ENCODE results near the gene NLRP6. TPM values are rescaled to one million over a fixed set of nuclear protein-coding genes. Genes with fewer than 3 reads are reported as not detected.

Gene NLRP6
- 0.90 TPM for total RNA-seq
- polyA plus RNA-seq = 2.2 TPM
- long read RNA-seq, donor 1 = 0 reads
- long read RNA-seq, donor 2 = 0 reads
- long read RNA-seq, donor 3 = 0 reads
- long read RNA-seq, donor 4 = 0 reads
- long read RNA-seq, donor 5, partial matches to known transcripts = 0 of 7 reads
- long read RNA-seq, donor 5, other reads (novel, unspliced or antisense) = 7 of 7 reads
- long read RNA-seq, donor 6 = 0 reads
- long read RNA-seq, donor 7, partial matches to known transcripts = 5 of 5 reads
- long read RNA-seq, donor 7, other reads (novel, unspliced or antisense) = 0 of 5 reads
- long read RNA-seq, donor 8 = 0 reads
- long read RNA-seq, donor 9 = 0 reads
- long read RNA-seq, donor 10 = 0 reads

- Histone ChIP-seq H3K4me1 (ENCODE audit: control insufficient read depth in 2 of 2, insufficient read depth in 2 of 2, low read length in 2 of 2) (peaks cover 0 to 40% of the 10 kb centered on the region in 2 donors), H3K4me3 (ENCODE audit: low read length in 2 of 2) (peak within 1 kb of the TSS in 1 of 2 donors; percentile 41), H3K27ac (ENCODE audit: low read depth in 1 of 2, low read length in 1 of 2) (peak within 1 kb of the TSS in 1 of 2 donors; percentile 18), H3K36me3 (ENCODE audit: control insufficient read depth in 2 of 2, insufficient read depth in 2 of 2, low read length in 1 of 2) (no peaks in the 10 kb centered on the region), H3K9me3 (ENCODE audit: control insufficient read depth in 2 of 2, insufficient read depth in 1 of 2, low read length in 1 of 2) (peaks cover 1 to 9% of the 10 kb centered on the region in 2 donors), H3K27me3 (ENCODE audit: control insufficient read depth in 2 of 2, insufficient read depth in 1 of 2, low read length in 1 of 2) (peaks cover 48 to 62% of the 10 kb centered on the region in 2 donors)
- DNase-seq (ENCODE audit: low read depth in 6 of 9, low spot score in 9 of 9) = no peak
- WGBS = 93% methylated on average over 21 of the region's 21 CpGs
Measured at GRCh38 chr11:278001-278951, at the start of gene NLRP6. Gene NLRP6, plus strand, starts transcription at chr11:278407. Its CDS starts 163 bp downstream, at chr11:278570.

DNA sequence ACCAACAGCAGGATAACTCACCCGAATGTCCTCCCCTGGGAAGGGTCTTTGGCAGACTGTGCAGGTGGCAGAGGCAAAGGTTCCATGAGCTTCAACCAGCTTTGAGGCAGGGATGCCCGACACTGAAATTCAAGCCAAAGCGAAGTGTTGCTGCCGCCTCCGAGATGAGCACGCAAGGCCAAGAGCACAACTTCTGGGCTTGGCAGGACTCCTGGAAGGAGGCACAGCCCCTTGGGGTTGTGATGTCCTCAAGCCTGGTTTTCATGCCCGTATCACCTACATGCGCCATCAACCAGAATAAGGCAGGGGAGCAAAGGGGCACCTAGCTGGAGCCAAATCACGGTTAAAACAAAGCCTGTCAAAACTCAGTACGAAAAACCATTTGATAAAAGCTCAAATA lies 47.8 kb upstream of the NLRP6 start:
- peaks cover 3 to 4% of the 10 kb centered on the region in 2 donors for H3K4me1 ChIP-seq (ENCODE audit: control insufficient read depth in 2 of 2, insufficient read depth in 2 of 2, low read length in 2 of 2)
- H3K4me3 ChIP-seq (ENCODE audit: low read length in 2 of 2) = no peak overlapping the region
- no peak for DNase-seq (ENCODE audit: low read depth in 6 of 9, low spot score in 9 of 9)
- H3K9me3 ChIP-seq (ENCODE audit: control insufficient read depth in 2 of 2, insufficient read depth in 1 of 2, low read length in 1 of 2) = no peaks in the 10 kb centered on the region
- peaks cover 0 to 3% of the 10 kb centered on the region in 2 donors for H3K36me3 ChIP-seq (ENCODE audit: control insufficient read depth in 2 of 2, insufficient read depth in 2 of 2, low read length in 1 of 2)
- no peaks in the 10 kb centered on the region for H3K27me3 ChIP-seq (ENCODE audit: control insufficient read depth in 2 of 2, insufficient read depth in 1 of 2, low read length in 1 of 2)
- 98% methylated on average over 10 of the region's 10 CpGs for WGBS
- H3K27ac ChIP-seq (ENCODE audit: low read depth in 1 of 2, low read length in 1 of 2) = no peak overlapping the region

DNA sequence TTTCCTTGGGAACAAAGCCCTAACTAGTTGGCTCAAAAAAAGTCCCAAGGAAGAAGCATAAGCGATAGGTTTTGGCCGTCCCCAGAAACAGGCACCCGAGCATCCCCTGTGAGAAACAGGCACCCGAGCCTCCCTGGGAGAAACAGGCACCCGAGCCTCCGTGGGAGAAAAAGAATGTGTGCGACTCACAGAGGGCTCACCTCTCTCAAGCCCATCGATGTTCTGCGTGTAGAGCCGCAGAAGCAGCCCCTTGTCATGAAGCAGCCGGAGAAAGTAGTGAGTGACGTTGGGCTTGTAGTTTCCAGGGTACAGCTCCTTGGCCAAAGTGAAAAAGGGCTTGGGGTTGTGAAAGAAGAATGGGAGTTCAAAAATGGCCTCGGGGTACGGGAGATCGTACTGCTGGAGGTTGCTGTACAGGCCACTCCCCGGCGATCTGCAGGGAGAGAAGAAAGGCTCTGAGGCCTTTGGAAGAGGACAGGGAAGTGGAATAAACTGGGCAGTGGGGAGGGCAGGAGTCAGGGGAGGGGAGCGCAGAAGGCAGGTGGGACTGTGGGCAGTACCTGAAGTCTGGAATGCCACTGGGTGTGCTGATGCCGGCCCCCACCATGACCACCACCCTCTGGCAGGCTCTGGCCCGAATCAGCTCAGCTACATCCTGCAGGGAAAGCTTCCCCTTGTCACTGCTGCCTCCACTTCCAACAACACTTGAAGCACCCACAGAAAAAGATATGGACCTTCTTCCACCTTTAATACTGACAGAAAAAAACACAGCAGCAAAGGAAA lies 45.2 kb upstream of the NLRP6 start:
- H3K4me1 ChIP-seq (ENCODE audit: control insufficient read depth in 2 of 2, insufficient read depth in 2 of 2, low read length in 2 of 2) = peaks cover 9 to 15% of the 10 kb centered on the region in 2 donors
- H3K27me3 ChIP-seq (ENCODE audit: control insufficient read depth in 2 of 2, insufficient read depth in 1 of 2, low read length in 1 of 2) = no peaks in the 10 kb centered on the region
- H3K36me3 ChIP-seq (ENCODE audit: control insufficient read depth in 2 of 2, insufficient read depth in 2 of 2, low read length in 1 of 2) = peaks cover 0 to 3% of the 10 kb centered on the region in 2 donors
- H3K4me3 ChIP-seq (ENCODE audit: low read length in 2 of 2) = no peak overlapping the region
- no peak overlapping the region for H3K27ac ChIP-seq (ENCODE audit: low read depth in 1 of 2, low read length in 1 of 2)
- 97% methylated on average over 20 of the region's 20 CpGs for WGBS
- no peak for DNase-seq (ENCODE audit: low read depth in 6 of 9, low spot score in 9 of 9)
- no peaks in the 10 kb centered on the region for H3K9me3 ChIP-seq (ENCODE audit: control insufficient read depth in 2 of 2, insufficient read depth in 1 of 2, low read length in 1 of 2)

DNA sequence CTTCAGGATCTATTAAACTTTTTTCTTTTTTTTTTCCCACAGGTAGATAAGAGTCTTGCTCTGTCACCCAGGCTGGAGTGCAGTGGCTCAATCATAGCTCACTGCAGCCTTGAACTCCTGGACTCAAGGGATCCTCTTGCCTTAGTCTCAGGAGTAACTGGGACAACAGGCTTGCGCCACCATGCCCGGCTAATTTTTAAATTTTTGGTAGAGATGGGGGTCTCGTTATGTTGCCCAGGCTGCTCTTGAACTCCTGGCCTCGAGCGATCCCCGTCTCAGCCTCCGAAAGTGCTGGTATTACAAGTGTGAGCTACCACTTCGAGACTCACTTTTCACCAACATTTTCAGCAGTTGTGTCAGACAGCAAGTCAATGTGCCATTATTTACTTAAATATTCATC lies 43.0 kb upstream of the NLRP6 start:
- H3K9me3 ChIP-seq (ENCODE audit: control insufficient read depth in 2 of 2, insufficient read depth in 1 of 2, low read length in 1 of 2) = no peaks in the 10 kb centered on the region
- WGBS = 92% methylated on average over 8 of the region's 8 CpGs
- H3K4me3 ChIP-seq (ENCODE audit: low read length in 2 of 2) = peak overlapping the region; percentile 65 to 84
- H3K27me3 ChIP-seq (ENCODE audit: control insufficient read depth in 2 of 2, insufficient read depth in 1 of 2, low read length in 1 of 2) = no peaks in the 10 kb centered on the region
- H3K36me3 ChIP-seq (ENCODE audit: control insufficient read depth in 2 of 2, insufficient read depth in 2 of 2, low read length in 1 of 2) = peaks cover 0 to 15% of the 10 kb centered on the region in 2 donors
- H3K27ac ChIP-seq (ENCODE audit: low read depth in 1 of 2, low read length in 1 of 2) = no peak overlapping the region
- peaks cover 10 to 15% of the 10 kb centered on the region in 2 donors for H3K4me1 ChIP-seq (ENCODE audit: control insufficient read depth in 2 of 2, insufficient read depth in 2 of 2, low read length in 2 of 2)
- no peak for DNase-seq (ENCODE audit: low read depth in 6 of 9, low spot score in 9 of 9)

- peaks cover 10 to 15% of the 10 kb centered on the region in 2 donors for H3K4me1 ChIP-seq (ENCODE audit: control insufficient read depth in 2 of 2, insufficient read depth in 2 of 2, low read length in 2 of 2)
- H3K27ac ChIP-seq (ENCODE audit: low read depth in 1 of 2, low read length in 1 of 2) = peak overlapping the region; percentile 82 to 95
Measured at GRCh38 chr11:235609-235996, 42.6 kb upstream of the NLRP6 start.

DNA sequence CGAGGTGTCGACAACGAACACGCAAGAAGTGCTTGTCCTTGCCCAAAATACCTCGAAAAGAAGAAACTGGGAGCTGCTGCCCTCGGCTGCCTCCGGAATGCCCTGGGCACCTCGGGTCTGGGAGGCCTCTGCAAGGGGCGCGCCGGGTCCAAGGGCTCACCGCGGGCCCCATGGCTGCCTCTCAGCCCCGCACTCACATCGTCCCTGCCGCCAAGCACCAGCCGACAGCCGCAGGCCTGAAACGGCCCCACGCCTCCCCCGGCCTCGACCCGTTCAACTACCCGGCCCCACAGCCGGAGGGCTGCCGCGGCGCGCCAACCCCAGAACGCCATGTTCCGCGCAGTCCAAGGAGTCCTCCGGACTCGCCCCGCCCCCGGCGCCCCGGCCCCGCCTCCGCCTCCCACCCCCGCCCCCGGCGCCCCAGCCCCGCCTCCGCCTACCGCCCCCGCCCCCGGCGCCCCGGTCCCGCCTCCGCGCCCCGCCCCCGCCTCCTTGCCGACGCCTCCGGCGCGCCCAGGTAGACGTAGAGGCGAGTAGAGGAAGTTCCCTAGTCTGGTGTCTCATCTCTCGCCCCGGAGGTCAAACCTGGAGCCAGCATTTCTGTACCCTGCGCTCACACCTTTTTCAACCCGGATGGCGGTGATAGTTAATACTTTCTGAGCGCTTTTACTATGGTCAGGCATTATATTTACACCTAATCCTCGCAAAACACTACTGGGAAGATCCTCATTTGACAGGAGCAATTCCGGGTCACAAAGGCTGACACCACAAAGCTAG lies 42.0 kb upstream of the NLRP6 start, which contains the start of gene SIRT3:
TSS of gene SIRT3 (minus strand) at position 346 of the 777 bp plus-strand sequence. CDS start at position 332, 14 bp downstream.
- peaks cover 10 to 15% of the 10 kb centered on the region in 2 donors for H3K4me1 ChIP-seq (ENCODE audit: control insufficient read depth in 2 of 2, insufficient read depth in 2 of 2, low read length in 2 of 2)
- 1% methylated on average over 70 of the region's 70 CpGs for WGBS

More at GRCh38 chr11:235609-235996, 42.6 kb upstream of the NLRP6 start:
- no peaks in the 10 kb centered on the region for H3K27me3 ChIP-seq (ENCODE audit: control insufficient read depth in 2 of 2, insufficient read depth in 1 of 2, low read length in 1 of 2)
- peak overlapping the region; percentile 65 to 84 for H3K4me3 ChIP-seq (ENCODE audit: low read length in 2 of 2)
- H3K9me3 ChIP-seq (ENCODE audit: control insufficient read depth in 2 of 2, insufficient read depth in 1 of 2, low read length in 1 of 2) = no peaks in the 10 kb centered on the region
- 7% methylated on average over 13 of the region's 13 CpGs for WGBS
- peak in 2 of 9 donors; percentile 19 to 33 for DNase-seq (ENCODE audit: low read depth in 6 of 9, low spot score in 9 of 9)
- H3K36me3 ChIP-seq (ENCODE audit: control insufficient read depth in 2 of 2, insufficient read depth in 2 of 2, low read length in 1 of 2) = peaks cover 0 to 13% of the 10 kb centered on the region in 2 donors

DNA sequence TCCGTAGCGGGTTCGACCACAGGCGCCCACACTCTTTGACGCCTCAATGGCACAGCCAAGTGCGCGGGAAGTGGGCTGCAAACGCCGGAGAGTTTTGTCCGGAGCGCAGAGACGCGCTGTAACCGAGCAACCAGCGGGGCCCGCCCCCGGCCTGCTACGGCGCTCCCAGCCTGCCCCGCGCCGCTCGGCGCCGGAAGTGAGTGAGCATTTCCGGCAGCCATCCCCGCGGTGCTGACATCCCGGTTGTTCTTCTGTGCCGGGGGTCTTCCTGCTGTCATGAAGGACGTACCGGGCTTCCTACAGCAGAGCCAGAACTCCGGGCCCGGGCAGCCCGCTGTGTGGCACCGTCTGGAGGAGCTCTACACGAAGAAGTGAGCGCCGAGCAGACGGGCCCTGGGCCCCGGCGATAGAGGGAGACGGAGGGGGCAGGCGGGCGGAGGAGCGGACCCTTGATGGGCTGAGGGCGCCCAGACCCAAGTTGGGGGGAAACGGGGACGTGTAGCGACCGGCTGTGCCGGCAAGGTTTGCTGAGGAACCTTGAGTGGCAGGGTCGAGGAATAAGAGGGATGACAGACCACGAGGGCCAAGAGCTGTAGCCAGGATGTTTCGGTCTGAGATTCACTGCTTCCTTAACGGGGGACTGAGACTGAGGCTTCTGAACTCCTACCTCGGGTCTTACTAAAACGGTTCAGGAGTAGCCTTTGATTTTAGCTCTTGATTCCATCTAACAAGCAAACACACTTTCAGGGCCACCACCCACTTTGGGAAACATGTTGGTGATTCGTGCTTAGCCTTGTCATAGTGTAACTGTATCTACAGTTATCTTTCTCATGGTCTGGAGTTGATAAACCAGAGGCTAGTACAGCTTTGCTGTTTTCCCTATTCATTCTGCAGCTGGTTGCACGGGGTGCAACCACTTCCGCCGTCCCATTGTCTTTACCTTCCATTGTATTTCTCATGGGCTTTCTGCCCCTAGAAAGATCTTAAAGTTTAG lies 41.1 kb upstream of the NLRP6 start, which contains the start of gene PSMD13:
TSS of gene PSMD13 (plus strand) at position 203 of the 994 bp plus-strand sequence. CDS start at position 277, 74 bp downstream.
- Histone ChIP-seq H3K36me3 (ENCODE audit: control insufficient read depth in 2 of 2, insufficient read depth in 2 of 2, low read length in 1 of 2) (peaks cover 12 to 22% of the 10 kb centered on the region in 2 donors), H3K4me1 (ENCODE audit: control insufficient read depth in 2 of 2, insufficient read depth in 2 of 2, low read length in 2 of 2) (peaks cover 10 to 15% of the 10 kb centered on the region in 2 donors), H3K27me3 (ENCODE audit: control insufficient read depth in 2 of 2, insufficient read depth in 1 of 2, low read length in 1 of 2) (no peaks in the 10 kb centered on the region), H3K9me3 (ENCODE audit: control insufficient read depth in 2 of 2, insufficient read depth in 1 of 2, low read length in 1 of 2) (no peaks in the 10 kb centered on the region), H3K27ac (ENCODE audit: low read depth in 1 of 2, low read length in 1 of 2) (peak within 1 kb of the TSS; percentile 91 to 95), H3K4me3 (ENCODE audit: low read length in 2 of 2) (peak within 1 kb of the TSS; percentile 65 to 98)
- 2% methylated on average over 62 of the region's 62 CpGs for WGBS
- DNase-seq (ENCODE audit: low read depth in 6 of 9, low spot score in 9 of 9) = peak in 8 of 9 donors; percentile 75 to 92 (median 82)

More for the DNA sequence above, 42.0 kb upstream of the NLRP6 start, which contains the start of gene SIRT3:
- Histone ChIP-seq H3K4me3 (ENCODE audit: low read length in 2 of 2) (peak within 1 kb of the TSS; percentile 65 to 98), H3K9me3 (ENCODE audit: control insufficient read depth in 2 of 2, insufficient read depth in 1 of 2, low read length in 1 of 2) (no peaks in the 10 kb centered on the region), H3K36me3 (ENCODE audit: control insufficient read depth in 2 of 2, insufficient read depth in 2 of 2, low read length in 1 of 2) (peaks cover 4 to 16% of the 10 kb centered on the region in 2 donors), H3K27me3 (ENCODE audit: control insufficient read depth in 2 of 2, insufficient read depth in 1 of 2, low read length in 1 of 2) (no peaks in the 10 kb centered on the region), H3K27ac (ENCODE audit: low read depth in 1 of 2, low read length in 1 of 2) (peak within 1 kb of the TSS; percentile 91 to 95)
- peak; percentile 56 to 90 (median 80) for DNase-seq (ENCODE audit: low read depth in 6 of 9, low spot score in 9 of 9)

All from thymus (tissue), 14 donors.